Kasumi-1 (cell line): ENCODE data around the gene PDZRN4.

Experiments
- DNase-seq, 2 experiments: peaks; one replicate each; lab custom pipeline; 2025; lab: John Stamatoyannopoulos, UW

PDZRN4 gene

GRCh38 chr12:41362931-41363330 is 174.8 kb downstream of the PDZRN4 start:
- DNase-seq, result no peak

GRCh38 chr12:41364211-41364610 is 176.1 kb downstream of the PDZRN4 start:
- no peak for DNase-seq

GRCh38 chr12:41365653-41366171 is 177.6 kb downstream of the PDZRN4 start:
- no peak for DNase-seq

GRCh38 chr12:41367726-41368405 is 179.7 kb downstream of the PDZRN4 start:
- DNase-seq, result peak in 1 of 2 experiments; percentile 20

GRCh38 chr12:41380878-41381277 is 192.8 kb downstream of the PDZRN4 start:
- DNase-seq, result no peak

- no peak for DNase-seq
Measured at GRCh38 chr12:41402801-41403200, 214.7 kb downstream of the PDZRN4 start.

- DNase-seq, result no peak
Measured at GRCh38 chr12:41407232-41407799, 219.2 kb downstream of the PDZRN4 start.

GRCh38 chr12:41409628-41410027 is 221.5 kb downstream of the PDZRN4 start:
- peak in 1 of 2 experiments; percentile 2 for DNase-seq

- DNase-seq, result no peak
Measured at GRCh38 chr12:41418586-41418985, 230.5 kb downstream of the PDZRN4 start.

- no peak for DNase-seq
Measured at GRCh38 chr12:41419131-41419893, 231.2 kb downstream of the PDZRN4 start.

GRCh38 chr12:41424651-41425050 is 236.5 kb downstream of the PDZRN4 start:
- DNase-seq, result no peak

GRCh38 chr12:41433460-41433859 is 245.3 kb downstream of the PDZRN4 start:
- no peak for DNase-seq

GRCh38 chr12:41436076-41436475 is 248.0 kb downstream of the PDZRN4 start:
- no peak for DNase-seq

- DNase-seq, result no peak
Measured at GRCh38 chr12:41437563-41437962, 249.4 kb downstream of the PDZRN4 start.

GRCh38 chr12:41438854-41439541 is 250.9 kb downstream of the PDZRN4 start:
- DNase-seq, result no peak

GRCh38 chr12:41439801-41440200 is 251.7 kb downstream of the PDZRN4 start:
- no peak for DNase-seq

- DNase-seq, result no peak
Measured at GRCh38 chr12:41441180-41441579, 253.1 kb downstream of the PDZRN4 start.

GRCh38 chr12:41442896-41443295 is 254.8 kb downstream of the PDZRN4 start:
- no peak for DNase-seq

GRCh38 chr12:41443690-41444089 is 255.6 kb downstream of the PDZRN4 start:
- no peak for DNase-seq

GRCh38 chr12:41452838-41453407 is 264.8 kb downstream of the PDZRN4 start:
- no peak for DNase-seq

- no peak for DNase-seq
Measured at GRCh38 chr12:41453409-41453808, 265.3 kb downstream of the PDZRN4 start.
